ENCODE measurements around the gene ANKRD13B. TPM values are rescaled to one million over a fixed set of nuclear protein-coding genes. Genes with fewer than 3 reads are reported as not detected.

The ANKRD13B gene
- polyA plus RNA-seq, 1 donor (not counting 4 experiments of a cell fraction or from before 2014, with no cell fraction given) = 3.7 TPM

- Histone ChIP-seq H3K9me3 (ENCODE audit: control insufficient read depth, low read depth, low read length) (no peaks in the 10 kb centered on the region), H3K9me1 (ENCODE audit: control insufficient read depth, extremely low read depth, insufficient read depth, low read length) (peaks cover 22% of the 10 kb centered on the region), H3K4me3 (ENCODE audit: control insufficient read depth in 2 of 3, extremely low read depth in 1 of 3, insufficient read depth in 2 of 3, low read depth in 1 of 3, low read length in 3 of 3) (no peak overlapping the region), H2AFZ (ENCODE audit: control insufficient read depth, low read length) (no peak overlapping the region), H3K79me2 (ENCODE audit: control insufficient read depth, insufficient read depth, low read length) (peaks cover 67% of the 10 kb centered on the region), H3K36me3 (ENCODE audit: control insufficient read depth in 2 of 2, extremely low read depth in 1 of 2, insufficient read depth in 2 of 2, low read length in 2 of 2) (peaks cover 19 to 29% of the 10 kb centered on the region in 2 experiments), H3K9ac (ENCODE audit: control insufficient read depth, extremely low read depth, insufficient read depth, low read length) (no peak overlapping the region), H3K4me1 (ENCODE audit: control insufficient read depth, extremely low read depth, insufficient read depth, low read length) (peaks cover 74% of the 10 kb centered on the region), H3K27ac (ENCODE audit: control insufficient read depth, insufficient read depth, low read length) (no peak overlapping the region), H4K20me1 (ENCODE audit: control insufficient read depth, extremely low read depth, insufficient read depth, low read length) (peaks cover 32% of the 10 kb centered on the region), H3K27me3 (ENCODE audit: control insufficient read depth, extremely low read depth, insufficient read depth, low read length) (no peaks in the 10 kb centered on the region), H3K4me2 (ENCODE audit: control insufficient read depth, extremely low read depth, insufficient read depth, low read depth, low read length) (peak overlapping the region; percentile 56)
- TF ChIP-seq CTCF (optimal IDR thresholded peaks at IDR 0.05 in 1 of 3, IDR thresholded peaks at IDR 0.05 in 1 of 3, conservative IDR thresholded peaks at IDR 0.05 in 1 of 3; ENCODE audit: extremely low read depth in 1 of 3, insufficient read depth in 2 of 3, low read length in 3 of 3) (no peak), EZH2 (IDR thresholded peaks at IDR 0.05; ENCODE audit: low read length) (no peak)
- FAIRE-seq (no peak), DNase-seq (ENCODE audit: low read depth, low spot score) (no peak)
- dilution Hi-C loops (cut with MboI; ENCODE audit: extremely low pct_ligation_motif_present, low sequenced_read_pairs) = no loop called here
Observed at GRCh38 chr17:29584452-29585079, 8.4 kb upstream of the ANKRD13B start.

- no peak for FAIRE-seq
Observed at GRCh38 chr17:29585080-29585751, 7.7 kb upstream of the ANKRD13B start.

More at GRCh38 chr17:29585080-29585751, 7.7 kb upstream of the ANKRD13B start:
- Histone ChIP-seq H3K27me3 (ENCODE audit: control insufficient read depth, extremely low read depth, insufficient read depth, low read length) (no peaks in the 10 kb centered on the region), H3K9me1 (ENCODE audit: control insufficient read depth, extremely low read depth, insufficient read depth, low read length) (peaks cover 22% of the 10 kb centered on the region), H3K79me2 (ENCODE audit: control insufficient read depth, insufficient read depth, low read length) (peaks cover 64% of the 10 kb centered on the region), H3K9me3 (ENCODE audit: control insufficient read depth, low read depth, low read length) (no peaks in the 10 kb centered on the region), H3K36me3 (ENCODE audit: control insufficient read depth in 2 of 2, extremely low read depth in 1 of 2, insufficient read depth in 2 of 2, low read length in 2 of 2) (peaks cover 15 to 22% of the 10 kb centered on the region in 2 experiments), H3K27ac (ENCODE audit: control insufficient read depth, insufficient read depth, low read length) (no peak overlapping the region), H4K20me1 (ENCODE audit: control insufficient read depth, extremely low read depth, insufficient read depth, low read length) (peaks cover 29% of the 10 kb centered on the region), H3K4me1 (ENCODE audit: control insufficient read depth, extremely low read depth, insufficient read depth, low read length) (peaks cover 79% of the 10 kb centered on the region), H3K4me2 (ENCODE audit: control insufficient read depth, extremely low read depth, insufficient read depth, low read depth, low read length) (peak overlapping the region; percentile 10), H2AFZ (ENCODE audit: control insufficient read depth, low read length) (no peak overlapping the region), H3K4me3 (ENCODE audit: control insufficient read depth in 2 of 3, extremely low read depth in 1 of 3, insufficient read depth in 2 of 3, low read depth in 1 of 3, low read length in 3 of 3) (no peak overlapping the region), H3K9ac (ENCODE audit: control insufficient read depth, extremely low read depth, insufficient read depth, low read length) (no peak overlapping the region)
- TF ChIP-seq CTCF (optimal IDR thresholded peaks at IDR 0.05 in 1 of 3, IDR thresholded peaks at IDR 0.05 in 1 of 3, conservative IDR thresholded peaks at IDR 0.05 in 1 of 3; ENCODE audit: extremely low read depth in 1 of 3, insufficient read depth in 2 of 3, low read length in 3 of 3) (peak in 2 of 3 experiments; percentile 23 to 61), EZH2 (IDR thresholded peaks at IDR 0.05; ENCODE audit: low read length) (no peak)
- dilution Hi-C loops (cut with MboI; ENCODE audit: extremely low pct_ligation_motif_present, low sequenced_read_pairs) = no loop called here
- DNase-seq (ENCODE audit: low read depth, low spot score) = no peak
